Spinal cord (tissue), 10 donors: ENCODE data around the gene GOLT1A. TPM values are rescaled to one million over a fixed set of nuclear protein-coding genes. Genes with fewer than 3 reads are reported as not detected.

Experiments
- DNase-seq, 6 donors: peaks; one replicate each; pipeline versions ENCODE4 v3.0.0 to v3.0.0-alpha.2; 2013 to 2015; ENCODE audit warnings: low spot score in 6 of 6, low read depth in 4 of 6
- H3K27ac ChIP-seq: one replicate; pipeline ENCODE4 v1.5.1; 2013; ENCODE audit warnings: low read depth, low read length, control low read depth
- H3K27me3 ChIP-seq: one replicate; pipeline ENCODE4 v1.6.1; 2013; ENCODE audit warnings: low read length; ENCODE audit not compliant: control insufficient read depth, insufficient read depth
- H3K36me3 ChIP-seq: one replicate; pipeline ENCODE4 v1.6.1; 2013; ENCODE audit warnings: low read length; ENCODE audit not compliant: control insufficient read depth, insufficient read depth
- H3K4me1 ChIP-seq: one replicate; pipeline ENCODE4 v1.6.1; 2013; ENCODE audit warnings: low read length; ENCODE audit not compliant: control insufficient read depth, insufficient read depth
- H3K4me3 ChIP-seq: one replicate; pipeline ENCODE4 v1.5.1; 2013; ENCODE audit warnings: low read depth, low read length, control low read depth
- H3K9me3 ChIP-seq: one replicate; pipeline ENCODE4 v1.6.1; 2013; ENCODE audit warnings: low read length; ENCODE audit not compliant: control insufficient read depth, insufficient read depth
- WGBS: methylation state at CpG from one replicate; pipeline ENCODE4 v1.1.5; 2013; ENCODE audit warnings: missing lambda C conversion rate; ENCODE audit not compliant: insufficient coverage; 5-methylcytosine and 5-hydroxymethylcytosine counted together
- polyA plus RNA-seq, 2 donors: library from polyadenylated mRNA; unstranded; fragments of 120-200 nt; gene quantifications; one replicate each; pipeline ENCODE4 v1.2.1, GENCODE V29; 2013; ENCODE audit not compliant: insufficient read length in 2 of 2
- total RNA-seq, 2 donors: library from RNA; depleted of rRNA in 1 of 2; stranded (reverse); fragments of 120-200 nt in 1 of 2; fragments of >200 nt in 1 of 2; gene quantifications; one replicate each; pipeline versions ENCODE4 v1.2.3 to v1.2.4, GENCODE V29; 2013 to 2014
- donor health status: healthy.

The GOLT1A gene
- total and polyA plus RNA-seq, 4 donors, result 2.4 to 12.5 (median 7.7) TPM

DNA sequence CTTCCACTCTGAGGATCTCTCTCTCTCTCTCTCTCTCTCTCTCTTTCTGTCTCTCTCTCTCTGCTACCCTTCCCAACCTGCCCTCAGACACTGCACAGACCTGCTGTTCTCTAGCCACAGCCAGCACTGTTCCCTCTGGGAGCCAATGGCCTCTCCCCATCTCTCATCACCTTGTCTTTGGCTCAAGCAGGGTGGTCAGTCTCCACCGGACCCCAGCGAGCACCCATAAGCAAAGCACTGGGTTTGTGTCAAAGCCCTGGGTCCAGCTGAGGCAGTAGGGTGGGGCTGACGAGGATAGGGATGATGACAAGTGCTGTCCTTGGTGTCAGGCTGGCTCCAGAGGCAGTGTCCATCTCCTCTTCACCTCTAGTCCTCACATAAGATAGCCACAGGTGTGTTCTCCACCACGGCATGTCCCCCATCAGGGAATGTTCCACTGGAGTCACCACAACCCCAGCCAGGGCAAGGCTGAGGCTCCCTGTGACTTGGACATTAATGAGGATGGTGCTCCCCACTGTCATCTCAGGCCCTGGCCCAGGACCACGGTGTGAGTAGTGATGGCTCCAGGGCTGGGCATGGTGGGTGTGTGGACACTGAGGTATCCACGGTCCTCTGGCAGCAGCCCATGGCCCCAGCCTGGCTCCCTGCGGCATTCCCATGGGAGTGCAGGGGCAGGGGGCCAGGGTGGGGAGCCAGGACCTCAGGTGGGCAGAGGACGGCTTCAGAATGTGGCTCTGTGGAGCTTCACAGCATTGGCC, 8.4 kb upstream of the GOLT1A start:
- H3K4me1 ChIP-seq, result peaks cover 19% of the 10 kb centered on the region
- no peak overlapping the region for H3K27ac ChIP-seq
- H3K36me3 ChIP-seq, result peaks cover 46% of the 10 kb centered on the region
- 87% methylated on average over 7 of the region's 8 CpGs for whole genome bisulfite sequencing
- H3K9me3 ChIP-seq, result no peaks in the 10 kb centered on the region
- H3K27me3 ChIP-seq, result no peaks in the 10 kb centered on the region
- no peak overlapping the region for H3K4me3 ChIP-seq
- DNase-seq, result no peak

DNA sequence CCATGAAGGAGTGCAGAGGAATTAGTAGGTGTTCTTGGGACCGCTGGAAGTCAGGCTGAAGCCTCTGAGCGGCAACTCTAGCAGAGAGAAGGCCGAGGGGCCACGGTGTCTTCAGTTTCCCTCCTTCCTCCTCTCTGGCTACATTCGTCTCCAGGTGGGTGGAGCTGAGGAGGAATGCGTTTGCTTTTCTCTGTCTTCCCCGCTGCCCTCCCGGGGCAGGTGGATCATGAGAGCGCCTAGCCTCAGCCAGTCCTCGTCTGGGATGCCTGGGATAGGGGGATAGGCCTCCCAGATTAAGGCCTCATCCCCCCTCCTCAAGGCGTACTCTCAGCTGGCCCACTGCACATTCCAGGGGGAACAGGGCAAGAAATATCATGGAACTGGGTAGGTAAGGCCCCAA, 7.5 kb upstream of the GOLT1A start:
- no peaks in the 10 kb centered on the region for H3K9me3 ChIP-seq
- no peak for DNase-seq
- no peak overlapping the region for H3K27ac ChIP-seq
- WGBS, result 100% methylated on average over 1 of the region's 11 CpGs
- peaks cover 41% of the 10 kb centered on the region for H3K36me3 ChIP-seq
- peaks cover 19% of the 10 kb centered on the region for H3K4me1 ChIP-seq
- no peak overlapping the region for H3K4me3 ChIP-seq
- H3K27me3 ChIP-seq, result no peaks in the 10 kb centered on the region

DNA sequence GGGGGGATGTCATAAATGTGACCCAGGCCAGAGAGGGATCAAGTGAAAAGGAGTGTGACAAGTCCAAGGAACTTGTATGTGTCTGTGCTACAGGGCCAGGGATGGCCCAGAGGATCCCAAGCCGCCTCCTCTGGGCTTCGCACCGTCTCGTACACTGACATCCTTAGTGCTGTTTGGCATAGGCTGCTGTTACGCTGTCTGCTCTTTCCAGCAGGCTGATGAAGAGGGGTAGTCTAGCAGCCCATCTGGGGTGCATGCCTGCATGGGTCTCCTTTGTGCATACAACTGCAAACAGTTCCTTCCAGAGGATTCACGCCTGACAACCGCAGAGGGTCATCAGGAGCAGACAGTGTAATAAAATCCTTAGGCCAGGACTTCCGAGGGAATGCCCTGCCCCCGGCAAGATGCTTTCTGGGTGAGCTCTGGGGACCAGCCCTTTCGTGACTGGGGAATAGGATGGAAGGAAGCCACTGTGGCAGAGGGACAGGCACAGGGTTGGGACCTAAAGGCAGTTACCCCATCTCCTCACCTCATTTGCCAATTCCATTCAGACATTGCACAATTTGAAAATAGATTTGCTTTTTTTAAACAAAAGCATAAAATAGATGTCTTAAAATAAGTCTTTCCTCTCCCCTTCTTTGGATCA, 6.3 kb upstream of the GOLT1A start:
- WGBS, result 68% methylated on average over 10 of the region's 10 CpGs
- H3K36me3 ChIP-seq, result peaks cover 35% of the 10 kb centered on the region
- H3K9me3 ChIP-seq, result no peaks in the 10 kb centered on the region
- peak in 1 of 6 donors; percentile 50 for DNase-seq
- no peaks in the 10 kb centered on the region for H3K27me3 ChIP-seq
- H3K4me1 ChIP-seq, result peaks cover 19% of the 10 kb centered on the region
- no peak overlapping the region for H3K4me3 ChIP-seq
- H3K27ac ChIP-seq, result no peak overlapping the region

DNA sequence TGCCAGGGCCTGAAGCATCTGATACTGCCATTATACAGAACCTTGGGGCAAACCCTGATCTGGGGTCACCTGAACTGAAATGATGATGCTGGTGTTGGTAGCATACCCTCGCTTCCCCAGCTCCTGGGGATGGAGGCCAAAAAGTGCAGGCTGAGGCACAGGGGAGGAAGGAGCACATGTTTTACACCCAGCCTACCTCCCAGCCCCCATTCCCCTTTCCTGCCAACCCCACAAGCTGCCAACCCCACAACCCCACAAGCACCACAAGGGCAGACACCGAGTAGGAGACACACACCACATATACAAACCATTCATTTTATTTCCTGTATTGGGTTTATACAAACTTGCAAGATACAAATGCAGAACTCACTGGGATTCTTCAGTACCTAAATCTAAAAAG, 4.8 kb upstream of the GOLT1A start:
- Histone ChIP-seq H3K27me3 (peaks cover 3% of the 10 kb centered on the region), H3K36me3 (peaks cover 35% of the 10 kb centered on the region), H3K27ac (no peak overlapping the region), H3K9me3 (no peaks in the 10 kb centered on the region), H3K4me1 (peaks cover 28% of the 10 kb centered on the region), H3K4me3 (no peak overlapping the region)
- no CpG with 5 or more reads among the region's 2 CpGs for WGBS
- DNase-seq, result no peak

- Histone ChIP-seq H3K4me1 (peaks cover 26% of the 10 kb centered on the region), H3K9me3 (no peaks in the 10 kb centered on the region), H3K36me3 (peaks cover 29% of the 10 kb centered on the region), H3K27ac (no peak overlapping the region), H3K27me3 (peaks cover 3% of the 10 kb centered on the region), H3K4me3 (no peak overlapping the region)
- WGBS, result 40% methylated on average over 2 of the region's 4 CpGs
- no peak for DNase-seq
Measured at GRCh38 chr1:204217648-204218000, 3.8 kb upstream of the GOLT1A start.

DNA sequence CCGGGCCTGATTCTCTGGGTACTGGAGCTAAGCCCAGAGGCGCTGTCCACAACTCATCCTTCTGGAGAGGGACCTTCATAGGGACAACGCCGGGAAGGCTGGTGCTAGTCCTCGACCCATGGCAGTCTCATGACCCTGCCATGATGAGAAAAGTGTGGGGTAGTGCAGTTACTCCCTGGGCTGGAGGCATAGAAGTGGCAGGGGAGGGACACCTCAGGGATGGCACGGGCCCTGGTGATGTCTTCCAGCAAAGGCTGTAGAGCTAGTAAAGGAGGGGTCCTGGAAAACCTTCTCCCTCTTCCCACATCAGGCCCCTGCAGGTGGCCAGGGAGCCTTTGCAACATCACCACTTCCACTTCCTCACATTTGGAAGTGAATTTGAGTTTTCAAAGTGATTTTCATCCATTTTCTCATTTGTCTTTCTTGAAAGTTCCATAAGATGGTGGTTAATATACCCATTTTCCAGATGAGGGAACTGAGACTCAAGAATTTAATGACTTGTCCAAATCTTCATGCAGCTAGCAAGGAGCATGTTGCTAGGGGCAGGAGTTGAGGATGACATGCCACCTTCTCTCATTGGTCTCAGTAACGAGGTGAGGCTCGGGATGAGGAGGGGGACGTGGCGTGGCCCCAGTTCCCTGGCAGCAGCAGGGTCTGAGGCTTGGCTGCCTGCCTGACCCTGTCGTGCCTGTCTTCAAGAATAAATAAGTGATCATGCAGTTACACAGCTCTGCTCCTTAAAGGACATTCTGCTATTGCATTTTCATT, 3.3 kb upstream of the GOLT1A start:
- DNase-seq, result no peak
- H3K27me3 ChIP-seq, result peaks cover 3% of the 10 kb centered on the region
- no peaks in the 10 kb centered on the region for H3K9me3 ChIP-seq
- no peak overlapping the region for H3K27ac ChIP-seq
- H3K36me3 ChIP-seq, result peaks cover 23% of the 10 kb centered on the region
- H3K4me3 ChIP-seq, result no peak overlapping the region
- H3K4me1 ChIP-seq, result peaks cover 20% of the 10 kb centered on the region
- WGBS, result 68% methylated on average over 10 of the region's 11 CpGs

GRCh38 chr1:204216236-204216635, 2.4 kb upstream of the GOLT1A start:
- no peak overlapping the region for H3K27ac ChIP-seq
- H3K36me3 ChIP-seq, result peaks cover 15% of the 10 kb centered on the region
- H3K4me1 ChIP-seq, result peaks cover 20% of the 10 kb centered on the region
- peaks cover 3% of the 10 kb centered on the region for H3K27me3 ChIP-seq
- WGBS, result 94% methylated on average over 2 of the region's 4 CpGs
- no peak overlapping the region for H3K4me3 ChIP-seq
- H3K9me3 ChIP-seq, result no peaks in the 10 kb centered on the region
- no peak for DNase-seq

GRCh38 chr1:204212715-204213114, 1.1 kb downstream of the GOLT1A start:
- H3K36me3 ChIP-seq, result no peaks in the 10 kb centered on the region
- no peaks in the 10 kb centered on the region for H3K9me3 ChIP-seq
- DNase-seq, result no peak
- WGBS, result 100% methylated on average over 1 of the region's 3 CpGs
- H3K27me3 ChIP-seq, result peaks cover 3% of the 10 kb centered on the region
- H3K4me1 ChIP-seq, result peaks cover 19% of the 10 kb centered on the region
- H3K27ac ChIP-seq, result no peak overlapping the region
- no peak overlapping the region for H3K4me3 ChIP-seq

GRCh38 chr1:204211046-204211445, 2.7 kb downstream of the GOLT1A start:
- Histone ChIP-seq H3K9me3 (no peaks in the 10 kb centered on the region), H3K4me1 (peaks cover 19% of the 10 kb centered on the region), H3K27ac (no peak overlapping the region), H3K27me3 (peaks cover 6% of the 10 kb centered on the region), H3K36me3 (no peaks in the 10 kb centered on the region), H3K4me3 (no peak overlapping the region)
- WGBS, result 86% methylated on average over 7 of the region's 7 CpGs
- no peak for DNase-seq
